Cardiac muscle cell (in vitro differentiated cells and primary cell): Measurements from ENCODE around the gene NEK9. TPM values are rescaled to one million over a fixed set of nuclear protein-coding genes. Genes with fewer than 3 reads are reported as not detected.
A peak's percentile ranks its signal among the peaks of the same experiment; 100 is the strongest.
"Not testable (repeated sequence)": the region's sequence is repeated elsewhere in the genome, so short reads cannot be mapped to it uniquely, and the experiment has no call there.

Experiments
- DNase-seq, 2 donors: peaks; one replicate each; pipeline versions ENCODE4 v3.0.0 to v3.0.0-alpha.2; 2010 to 2017; ENCODE audit warnings: low read depth in 1 of 2, low spot score in 1 of 2
- H3K27ac ChIP-seq: fragments of 200-600 bp; sonication (generic); 2 replicates; pipeline ENCODE4 v1.5.1; 2016
- H3K27me3 ChIP-seq: fragments of 200-600 bp; sonication (generic); 2 replicates; pipeline ENCODE4 v1.6.0; 2016; ENCODE audit warnings: control low read depth
- H3K36me3 ChIP-seq: fragments of 200-600 bp; sonication (generic); 2 replicates; pipeline ENCODE4 v1.5.1; 2016; ENCODE audit warnings: control low read depth
- H3K4me1 ChIP-seq: fragments of 200-600 bp; sonication (generic); 2 replicates; pipeline ENCODE4 v1.8.1; 2017; ENCODE audit warnings: low read depth, mild to moderate bottlenecking, mixed run types
- H3K4me3 ChIP-seq: fragments of 200-600 bp; sonication (generic); 2 replicates; pipeline ENCODE4 v1.5.1; 2016; ENCODE audit warnings: mild to moderate bottlenecking
- H3K9me3 ChIP-seq: fragments of 200-600 bp; sonication (generic); 2 replicates; pipeline ENCODE4 v1.5.1; 2017; ENCODE audit warnings: low read depth, mild to moderate bottlenecking, control low read depth
- polyA plus RNA-seq: library from polyadenylated mRNA; unstranded; fragments of >200 nt; fragmentation: Nextera tagmentation; extraction: Ambion mirVana; gene quantifications from 2 replicates; pipeline ENCODE4 v1.2.1, GENCODE V29; 2016
- total RNA-seq: library from RNA; depleted of rRNA; stranded (reverse); fragments of >200 nt; gene quantifications from 2 replicates; pipeline ENCODE4 v1.2.3, GENCODE V29; 2016
- TF ChIP-seq, protein P1 (sequence below): IDR thresholded peaks from 2 replicates; pipeline ENCODE4 v1.5.1; 2012; ENCODE audit warnings: low read depth, mild to moderate bottlenecking, low read length

The NEK9 gene
- total and polyA plus RNA-seq, 2 experiments from 2014 or later: 62.5 to 124 TPM

DNA sequence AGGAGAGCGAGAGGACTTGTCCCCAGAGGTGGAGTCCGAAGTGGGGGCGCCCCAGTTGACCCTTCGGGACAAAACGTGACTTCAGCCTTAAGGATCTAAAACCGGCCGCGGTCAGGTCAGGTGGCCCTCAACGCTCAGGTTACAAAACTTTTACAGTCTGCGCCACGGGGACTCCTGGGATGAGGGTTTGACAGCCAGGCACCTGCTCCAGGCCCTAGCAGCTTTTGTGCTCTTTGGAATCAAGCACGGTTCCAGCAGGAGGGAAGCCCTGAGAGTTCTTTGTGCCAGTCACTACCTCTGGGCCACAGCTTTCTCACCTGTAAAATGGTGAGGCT is 57.1 kb downstream of the NEK9 start:
- H3K9me3 ChIP-seq: no peaks in the 10 kb centered on the region
- no peaks in the 10 kb centered on the region for H3K27me3 ChIP-seq
- peak in 1 of 2 donors; percentile 45 for DNase-seq
- peak overlapping the region; percentile 86 for H3K27ac ChIP-seq
- H3K36me3 ChIP-seq: no peaks in the 10 kb centered on the region
- TF ChIP-seq, protein P1, sequence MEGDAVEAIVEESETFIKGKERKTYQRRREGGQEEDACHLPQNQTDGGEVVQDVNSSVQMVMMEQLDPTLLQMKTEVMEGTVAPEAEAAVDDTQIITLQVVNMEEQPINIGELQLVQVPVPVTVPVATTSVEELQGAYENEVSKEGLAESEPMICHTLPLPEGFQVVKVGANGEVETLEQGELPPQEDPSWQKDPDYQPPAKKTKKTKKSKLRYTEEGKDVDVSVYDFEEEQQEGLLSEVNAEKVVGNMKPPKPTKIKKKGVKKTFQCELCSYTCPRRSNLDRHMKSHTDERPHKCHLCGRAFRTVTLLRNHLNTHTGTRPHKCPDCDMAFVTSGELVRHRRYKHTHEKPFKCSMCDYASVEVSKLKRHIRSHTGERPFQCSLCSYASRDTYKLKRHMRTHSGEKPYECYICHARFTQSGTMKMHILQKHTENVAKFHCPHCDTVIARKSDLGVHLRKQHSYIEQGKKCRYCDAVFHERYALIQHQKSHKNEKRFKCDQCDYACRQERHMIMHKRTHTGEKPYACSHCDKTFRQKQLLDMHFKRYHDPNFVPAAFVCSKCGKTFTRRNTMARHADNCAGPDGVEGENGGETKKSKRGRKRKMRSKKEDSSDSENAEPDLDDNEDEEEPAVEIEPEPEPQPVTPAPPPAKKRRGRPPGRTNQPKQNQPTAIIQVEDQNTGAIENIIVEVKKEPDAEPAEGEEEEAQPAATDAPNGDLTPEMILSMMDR: no peak
- H3K4me3 ChIP-seq: peak overlapping the region; percentile 58
- peaks cover 10% of the 10 kb centered on the region for H3K4me1 ChIP-seq

DNA sequence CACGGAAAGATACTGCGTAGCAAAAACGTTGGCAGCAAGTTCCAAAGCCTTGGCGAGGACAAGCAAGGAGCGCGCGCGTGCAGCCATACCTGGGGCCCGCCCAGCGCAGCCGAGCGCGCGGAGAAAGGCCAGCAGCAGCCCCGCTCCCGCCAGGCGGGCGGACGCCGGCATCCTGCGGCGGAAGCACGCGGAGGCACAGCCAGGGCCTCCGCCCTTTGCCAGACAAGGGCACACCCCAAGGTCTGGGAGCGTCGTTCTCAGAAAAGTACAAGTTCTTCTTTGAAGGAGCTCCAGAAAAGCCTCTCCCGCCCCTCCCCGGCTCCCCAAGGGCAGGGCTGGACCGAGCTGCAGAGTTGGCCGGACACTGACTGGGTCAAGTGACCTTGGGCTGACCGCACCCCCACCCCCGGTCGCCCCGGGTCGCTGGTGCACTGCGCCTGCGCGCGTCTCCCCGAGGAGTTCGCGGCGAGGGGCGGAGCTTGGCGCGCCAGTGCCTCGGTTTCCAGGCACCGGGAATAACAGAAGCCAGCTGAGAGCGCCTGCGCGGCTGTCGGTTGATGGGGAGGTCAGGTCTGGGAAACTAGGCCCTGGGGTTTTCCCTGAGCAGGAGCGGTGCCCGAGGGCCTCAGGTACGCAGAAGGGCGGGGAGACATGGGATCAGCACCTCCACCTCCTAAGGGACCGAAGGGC is 57.6 kb downstream of the NEK9 start, which contains the start of gene ZC2HC1C:
Gene ZC2HC1C, plus strand, starts transcription at position 521 of the 690 bp plus-strand sequence. CDS start 933 bp downstream, outside the sequence.
- Histone ChIP-seq H3K9me3 (no peaks in the 10 kb centered on the region), H3K27me3 (no peaks in the 10 kb centered on the region), H3K4me1 (peaks cover 10% of the 10 kb centered on the region), H3K27ac (peak within 1 kb of the TSS; percentile 86), H3K4me3 (peak within 1 kb of the TSS; percentile 58), H3K36me3 (no peaks in the 10 kb centered on the region)
- TF ChIP-seq, protein P1: no peak
- DNase-seq: peak; percentile 93 to 95

DNA sequence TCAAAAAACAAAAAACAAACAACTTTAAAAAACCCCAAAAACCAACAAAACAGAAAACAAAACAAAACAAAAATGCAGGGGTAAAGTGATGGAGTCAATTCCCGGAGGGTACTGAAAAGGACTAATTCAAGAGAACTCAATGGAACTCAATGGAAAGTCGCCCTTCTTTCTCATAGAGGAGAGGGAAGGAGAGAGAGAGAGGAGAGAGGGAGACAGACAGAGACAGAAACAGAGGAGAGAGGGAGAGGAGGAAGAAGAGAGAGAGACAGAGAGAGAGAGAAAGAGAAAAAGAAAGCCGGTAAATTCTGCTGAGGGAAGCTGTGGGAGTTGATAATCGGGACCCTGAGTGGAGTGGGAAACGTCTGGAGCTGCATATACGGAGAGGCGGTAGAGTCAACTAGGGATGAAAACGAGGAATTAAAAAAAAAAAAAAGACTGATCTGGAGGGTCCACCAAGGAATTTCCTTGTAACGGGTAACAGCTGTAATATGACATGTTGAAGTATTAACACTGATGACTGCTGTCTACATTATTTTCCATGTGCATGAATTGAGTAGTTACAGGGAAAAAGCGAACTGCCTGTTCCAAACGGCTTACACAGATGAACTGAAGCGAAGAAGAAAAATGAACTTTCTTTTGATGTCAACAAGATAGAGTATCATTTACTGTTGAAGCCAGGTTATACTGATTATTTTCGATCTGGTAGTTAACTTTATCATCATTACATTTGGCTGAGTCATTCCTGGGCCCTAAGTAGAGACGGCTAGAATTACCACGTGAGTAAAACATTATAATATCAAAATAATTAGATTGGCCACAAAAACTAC is 58.3 kb downstream of the NEK9 start:
- peak overlapping the region; percentile 58 for H3K4me3 ChIP-seq
- peak overlapping the region; percentile 86 for H3K27ac ChIP-seq
- no peaks in the 10 kb centered on the region for H3K27me3 ChIP-seq
- H3K4me1 ChIP-seq: peaks cover 10% of the 10 kb centered on the region
- H3K36me3 ChIP-seq: no peaks in the 10 kb centered on the region
- no peaks in the 10 kb centered on the region for H3K9me3 ChIP-seq
- TF ChIP-seq, protein P1: no peak
- DNase-seq: peak in 1 of 2 donors; percentile 20

DNA sequence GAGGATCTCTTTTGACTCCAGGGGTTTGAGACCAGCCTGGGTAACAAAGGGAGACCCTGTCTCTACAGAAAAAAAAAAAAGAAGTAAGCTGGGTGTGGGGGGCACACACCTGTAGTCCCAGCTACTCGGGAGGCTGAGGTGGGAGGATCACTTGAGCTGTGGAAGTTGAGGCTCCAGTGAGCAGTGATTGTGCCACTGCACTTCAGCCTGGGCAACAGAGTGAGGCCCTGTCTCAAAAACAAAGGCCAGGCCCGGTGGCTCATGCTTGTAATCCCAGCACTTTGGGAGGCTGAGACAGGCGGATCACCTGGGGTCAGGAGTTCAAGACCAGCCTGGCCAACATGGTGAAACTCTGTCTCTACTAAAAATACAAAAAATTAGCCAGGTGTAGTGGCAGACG is 59.1 kb downstream of the NEK9 start:
- Histone ChIP-seq H3K4me1 (peaks cover 17% of the 10 kb centered on the region), H3K4me3 (peak overlapping the region; percentile 58)
- not testable (repeated sequence) for H3K27me3 ChIP-seq, DNase-seq, H3K36me3 ChIP-seq, H3K27ac ChIP-seq, H3K9me3 ChIP-seq

DNA sequence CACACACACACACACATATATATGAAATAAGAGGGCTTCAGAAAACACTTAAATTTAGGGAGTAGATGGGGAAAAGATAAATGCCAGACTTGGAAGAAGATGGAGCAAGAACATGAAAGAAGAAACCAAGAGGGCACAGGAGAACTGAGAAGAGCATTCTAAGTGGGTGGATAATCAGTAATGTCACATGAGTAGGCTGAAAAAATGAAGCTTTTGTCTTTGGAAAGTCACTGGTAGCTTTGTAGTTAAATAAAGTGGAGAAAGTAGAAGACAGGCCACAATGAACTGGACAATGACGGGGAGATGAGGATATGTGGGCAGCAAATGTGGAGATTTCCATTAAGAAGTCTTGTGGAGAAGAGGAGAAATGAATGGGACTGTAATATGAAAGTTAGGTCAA is 59.6 kb downstream of the NEK9 start:
- no peaks in the 10 kb centered on the region for H3K9me3 ChIP-seq
- TF ChIP-seq, protein P1: no peak
- H3K36me3 ChIP-seq: no peaks in the 10 kb centered on the region
- H3K27ac ChIP-seq: no peak overlapping the region
- H3K4me1 ChIP-seq: peaks cover 17% of the 10 kb centered on the region
- no peak for DNase-seq
- H3K4me3 ChIP-seq: no peak overlapping the region
- H3K27me3 ChIP-seq: no peaks in the 10 kb centered on the region

DNA sequence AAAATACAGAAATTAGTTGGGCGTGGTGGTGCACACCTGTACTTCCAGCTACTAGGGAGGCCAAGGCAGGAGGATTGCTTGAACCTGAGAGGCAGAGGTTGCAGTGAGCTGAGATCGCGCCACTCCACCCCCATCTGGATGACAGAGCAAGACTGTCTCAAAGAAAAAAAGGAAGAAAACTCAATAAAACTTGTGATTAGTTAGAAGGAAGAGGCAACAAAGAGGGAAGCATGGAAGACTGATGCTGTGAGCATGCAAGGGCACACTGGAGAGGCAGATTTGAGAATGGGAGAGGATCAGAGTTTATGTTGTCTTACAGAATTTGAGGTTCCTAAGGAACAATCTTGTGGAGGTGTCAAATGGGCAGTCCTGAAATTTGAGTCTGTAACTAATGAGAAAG is 60.2 kb downstream of the NEK9 start:
- no peak overlapping the region for H3K4me3 ChIP-seq
- H3K27ac ChIP-seq: no peak overlapping the region
- H3K27me3 ChIP-seq: no peaks in the 10 kb centered on the region
- no peaks in the 10 kb centered on the region for H3K9me3 ChIP-seq
- no peaks in the 10 kb centered on the region for H3K36me3 ChIP-seq
- TF ChIP-seq, protein P1: no peak
- DNase-seq: no peak
- peaks cover 17% of the 10 kb centered on the region for H3K4me1 ChIP-seq
